ENCODE results near the gene STK32B.

The STK32B gene

GRCh38 chr4:5471206-5471605, 419.9 kb downstream of the STK32B start:
- no peak for DNase-seq (ENCODE audit: low read depth)

- DNase-seq (ENCODE audit: low read depth): no peak
Measured at GRCh38 chr4:5471691-5472090, 420.4 kb downstream of the STK32B start.

GRCh38 chr4:5472160-5472591, 420.9 kb downstream of the STK32B start:
- DNase-seq (ENCODE audit: low read depth): no peak

- DNase-seq (ENCODE audit: low read depth): no peak
Measured at GRCh38 chr4:5473125-5473524, 421.8 kb downstream of the STK32B start.

GRCh38 chr4:5474756-5475155, 423.5 kb downstream of the STK32B start:
- DNase-seq (ENCODE audit: low read depth): no peak

- no peak for DNase-seq (ENCODE audit: low read depth)
Measured at GRCh38 chr4:5477613-5478012, 426.3 kb downstream of the STK32B start.

- no peak for DNase-seq (ENCODE audit: low read depth)
Measured at GRCh38 chr4:5478169-5478568, 426.9 kb downstream of the STK32B start.

- no peak for DNase-seq (ENCODE audit: low read depth)
Measured at GRCh38 chr4:5478697-5479096, 427.4 kb downstream of the STK32B start.

- DNase-seq (ENCODE audit: low read depth): no peak
Measured at GRCh38 chr4:5479518-5480060, 428.3 kb downstream of the STK32B start.

- DNase-seq (ENCODE audit: low read depth): no peak
Measured at GRCh38 chr4:5488413-5488812, 437.1 kb downstream of the STK32B start.

- DNase-seq (ENCODE audit: low read depth): no peak
Measured at GRCh38 chr4:5489260-5489659, 438.0 kb downstream of the STK32B start.

GRCh38 chr4:5497489-5497888, 446.2 kb downstream of the STK32B start:
- no peak for DNase-seq (ENCODE audit: low read depth)

GRCh38 chr4:5500165-5500564, 448.9 kb downstream of the STK32B start:
- DNase-seq (ENCODE audit: low read depth): no peak

- no peak for DNase-seq (ENCODE audit: low read depth)
Measured at GRCh38 chr4:5503336-5503936, 452.2 kb downstream of the STK32B start.

- no peak for DNase-seq (ENCODE audit: low read depth)
Measured at GRCh38 chr4:5504486-5504885, 453.2 kb downstream of the STK32B start.

- no peak for DNase-seq (ENCODE audit: low read depth)
Measured at GRCh38 chr4:5510504-5510903, 459.2 kb downstream of the STK32B start.

GRCh38 chr4:5511791-5512190, 460.5 kb downstream of the STK32B start:
- DNase-seq (ENCODE audit: low read depth): no peak

- no peak for DNase-seq (ENCODE audit: low read depth)
Measured at GRCh38 chr4:5515646-5516045, 464.4 kb downstream of the STK32B start.

GRCh38 chr4:5517372-5517771, 466.1 kb downstream of the STK32B start:
- DNase-seq (ENCODE audit: low read depth): no peak

GRCh38 chr4:5524446-5525299, 473.4 kb downstream of the STK32B start:
- DNase-seq (ENCODE audit: low read depth): no peak

- DNase-seq (ENCODE audit: low read depth): no peak
Measured at GRCh38 chr4:5526080-5526846, 475.0 kb downstream of the STK32B start.

GRCh38 chr4:5527211-5527610, 475.9 kb downstream of the STK32B start:
- no peak for DNase-seq (ENCODE audit: low read depth)

- no peak for DNase-seq (ENCODE audit: low read depth)
Measured at GRCh38 chr4:5528031-5528436, 476.8 kb downstream of the STK32B start.
